ENCODE data around the gene PCDHB16.
"Not testable (repeated sequence)": the region's sequence is repeated elsewhere in the genome, so short reads cannot be mapped to it uniquely, and the experiment has no call there.

Gene PCDHB16

DNA sequence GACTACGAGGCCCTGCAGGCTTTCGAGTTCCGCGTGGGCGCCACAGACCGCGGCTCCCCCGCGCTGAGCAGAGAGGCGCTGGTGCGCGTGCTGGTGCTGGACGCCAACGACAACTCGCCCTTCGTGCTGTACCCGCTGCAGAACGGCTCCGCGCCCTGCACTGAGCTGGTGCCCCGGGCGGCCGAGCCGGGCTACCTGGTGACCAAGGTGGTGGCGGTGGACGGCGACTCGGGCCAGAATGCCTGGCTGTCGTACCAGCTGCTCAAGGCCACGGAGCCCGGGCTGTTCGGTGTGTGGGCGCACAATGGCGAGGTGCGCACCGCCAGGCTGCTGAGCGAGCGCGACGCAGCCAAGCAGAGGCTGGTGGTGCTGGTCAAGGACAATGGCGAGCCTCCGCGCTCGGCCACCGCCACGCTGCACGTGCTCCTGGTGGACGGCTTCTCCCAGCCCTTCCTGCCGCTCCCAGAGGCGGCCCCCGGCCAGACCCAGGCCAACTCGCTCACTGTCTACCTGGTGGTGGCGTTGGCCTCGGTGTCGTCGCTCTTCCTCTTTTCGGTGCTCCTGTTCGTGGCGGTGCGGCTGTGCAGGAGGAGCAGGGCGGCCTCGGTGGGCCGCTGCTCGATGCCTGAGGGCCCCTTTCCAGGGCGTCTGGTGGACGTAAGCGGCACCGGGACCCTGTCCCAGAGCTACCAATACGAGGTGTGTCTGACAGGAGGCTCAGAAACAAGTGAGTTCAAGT is 2.1 kb downstream of the PCDHB16 start:
- DNase-seq = not testable (repeated sequence)

DNA sequence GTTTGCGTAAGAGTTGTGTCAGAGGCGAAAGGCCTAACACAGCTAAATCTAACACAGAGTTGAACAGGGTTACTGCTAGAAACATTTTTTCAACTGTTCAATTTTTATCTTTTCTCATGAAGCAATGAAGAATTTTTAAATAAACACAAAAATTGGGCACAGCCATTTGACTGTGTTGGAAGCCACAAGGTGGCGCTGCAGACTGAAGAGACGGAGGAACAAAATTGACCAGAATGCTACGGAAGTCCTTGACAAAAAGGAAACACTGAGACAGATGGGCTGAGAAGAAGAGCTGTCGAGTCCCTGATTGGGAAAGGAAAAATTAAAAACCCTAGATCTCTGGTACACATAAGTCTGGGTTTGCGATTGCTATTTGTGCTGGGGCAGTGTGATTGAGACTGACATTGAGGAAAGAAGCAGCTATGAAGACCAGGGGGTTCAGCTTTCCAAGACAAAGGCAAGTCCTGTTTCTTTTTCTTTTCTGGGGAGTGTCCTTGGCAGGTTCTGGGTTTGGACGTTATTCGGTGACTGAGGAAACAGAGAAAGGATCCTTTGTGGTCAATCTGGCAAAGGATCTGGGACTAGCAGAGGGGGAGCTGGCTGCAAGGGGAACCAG is 4.8 kb downstream of the PCDHB16 start, which contains the start of gene PCDHB9:
PCDHB9 (plus strand) TSS at position 265 of the 616 bp plus-strand sequence; CDS start at position 423, 158 bp downstream.
- no peak for DNase-seq

DNA sequence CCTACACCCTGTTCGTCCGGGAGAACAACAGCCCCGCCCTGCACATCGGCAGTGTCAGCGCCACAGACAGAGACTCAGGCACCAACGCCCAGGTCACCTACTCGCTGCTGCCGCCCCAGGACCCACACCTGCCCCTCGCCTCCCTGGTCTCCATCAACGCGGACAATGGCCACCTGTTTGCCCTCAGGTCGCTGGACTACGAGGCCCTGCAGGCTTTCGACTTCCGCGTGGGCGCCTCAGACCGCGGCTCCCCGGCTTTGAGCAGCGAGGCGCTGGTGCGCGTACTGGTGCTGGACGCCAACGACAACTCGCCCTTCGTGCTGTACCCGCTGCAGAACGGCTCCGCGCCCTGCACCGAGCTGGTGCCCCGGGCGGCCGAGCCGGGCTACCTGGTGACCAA is 6.5 kb downstream of the PCDHB16 start:
- DNase-seq = not testable (repeated sequence)

DNA sequence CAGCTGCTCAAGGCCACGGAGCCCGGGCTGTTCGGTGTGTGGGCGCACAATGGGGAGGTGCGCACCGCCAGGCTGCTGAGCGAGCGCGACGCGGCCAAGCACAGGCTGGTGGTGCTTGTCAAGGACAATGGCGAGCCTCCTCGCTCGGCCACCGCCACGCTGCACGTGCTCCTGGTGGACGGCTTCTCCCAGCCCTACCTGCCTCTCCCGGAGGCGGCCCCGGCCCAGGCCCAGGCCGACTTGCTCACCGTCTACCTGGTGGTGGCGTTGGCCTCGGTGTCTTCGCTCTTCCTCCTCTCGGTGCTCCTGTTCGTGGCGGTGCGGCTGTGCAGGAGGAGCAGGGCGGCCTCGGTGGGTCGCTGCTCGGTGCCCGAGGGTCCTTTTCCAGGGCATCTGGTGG is 6.9 kb downstream of the PCDHB16 start:
- not testable (repeated sequence) for DNase-seq

DNA sequence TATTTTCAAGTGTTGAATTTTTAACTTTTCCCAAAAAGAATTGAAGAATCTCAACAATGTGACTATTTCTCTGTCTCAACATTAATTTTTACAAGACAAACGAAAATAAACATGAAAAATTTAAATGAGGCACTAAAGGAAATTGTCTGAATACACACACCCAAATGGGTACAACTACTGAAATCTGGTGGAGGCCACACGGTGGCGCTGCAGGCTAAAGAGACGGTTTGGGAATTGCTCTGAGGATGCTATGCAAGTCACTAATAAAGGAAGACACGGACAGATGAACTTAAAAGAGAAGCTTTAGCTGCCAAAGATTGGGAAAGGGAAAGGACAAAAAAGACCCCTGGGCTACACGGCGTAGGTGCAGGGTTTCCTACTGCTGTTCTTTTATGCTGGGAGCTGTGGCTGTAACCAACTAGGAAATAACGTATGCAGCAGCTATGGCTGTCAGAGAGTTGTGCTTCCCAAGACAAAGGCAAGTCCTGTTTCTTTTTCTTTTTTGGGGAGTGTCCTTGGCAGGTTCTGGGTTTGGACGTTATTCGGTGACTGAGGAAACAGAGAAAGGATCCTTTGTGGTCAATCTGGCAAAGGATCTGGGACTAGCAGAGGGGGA is 10.0 kb downstream of the PCDHB16 start, which contains the start of gene PCDHB10:
PCDHB10 (plus strand) TSS at position 244 of the 616 bp plus-strand sequence; CDS start at position 444, 200 bp downstream.
- no peak for DNase-seq

DNA sequence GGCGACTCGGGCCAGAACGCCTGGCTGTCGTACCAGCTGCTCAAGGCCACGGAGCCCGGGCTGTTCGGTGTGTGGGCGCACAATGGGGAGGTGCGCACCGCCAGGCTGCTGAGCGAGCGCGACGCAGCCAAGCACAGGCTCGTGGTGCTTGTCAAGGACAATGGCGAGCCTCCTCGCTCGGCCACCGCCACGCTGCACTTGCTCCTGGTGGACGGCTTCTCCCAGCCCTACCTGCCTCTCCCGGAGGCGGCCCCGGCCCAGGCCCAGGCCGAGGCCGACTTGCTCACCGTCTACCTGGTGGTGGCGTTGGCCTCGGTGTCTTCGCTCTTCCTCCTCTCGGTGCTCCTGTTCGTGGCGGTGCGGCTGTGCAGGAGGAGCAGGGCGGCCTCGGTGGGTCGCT is 12.1 kb downstream of the PCDHB16 start:
- not testable (repeated sequence) for DNase-seq

DNA sequence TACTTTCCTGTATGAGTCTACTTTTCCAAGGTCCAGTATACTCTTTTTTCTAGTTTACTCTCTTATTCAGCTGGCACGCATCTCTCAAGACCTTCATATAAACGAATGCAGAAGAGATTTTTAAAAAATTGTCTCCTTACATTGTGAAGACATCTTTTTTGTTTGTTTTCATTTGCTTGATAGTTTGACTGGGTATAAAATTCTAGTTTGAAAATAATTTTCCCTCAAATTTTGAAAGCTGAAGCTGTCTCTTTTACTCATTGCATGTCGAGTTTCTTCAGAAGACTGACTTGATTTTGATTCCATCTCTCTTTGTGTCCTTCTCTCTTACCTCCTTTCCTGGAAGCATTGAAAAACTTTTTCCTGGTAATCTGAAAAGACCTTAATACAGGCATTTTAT is 14.2 kb downstream of the PCDHB16 start:
- no peak for DNase-seq

DNA sequence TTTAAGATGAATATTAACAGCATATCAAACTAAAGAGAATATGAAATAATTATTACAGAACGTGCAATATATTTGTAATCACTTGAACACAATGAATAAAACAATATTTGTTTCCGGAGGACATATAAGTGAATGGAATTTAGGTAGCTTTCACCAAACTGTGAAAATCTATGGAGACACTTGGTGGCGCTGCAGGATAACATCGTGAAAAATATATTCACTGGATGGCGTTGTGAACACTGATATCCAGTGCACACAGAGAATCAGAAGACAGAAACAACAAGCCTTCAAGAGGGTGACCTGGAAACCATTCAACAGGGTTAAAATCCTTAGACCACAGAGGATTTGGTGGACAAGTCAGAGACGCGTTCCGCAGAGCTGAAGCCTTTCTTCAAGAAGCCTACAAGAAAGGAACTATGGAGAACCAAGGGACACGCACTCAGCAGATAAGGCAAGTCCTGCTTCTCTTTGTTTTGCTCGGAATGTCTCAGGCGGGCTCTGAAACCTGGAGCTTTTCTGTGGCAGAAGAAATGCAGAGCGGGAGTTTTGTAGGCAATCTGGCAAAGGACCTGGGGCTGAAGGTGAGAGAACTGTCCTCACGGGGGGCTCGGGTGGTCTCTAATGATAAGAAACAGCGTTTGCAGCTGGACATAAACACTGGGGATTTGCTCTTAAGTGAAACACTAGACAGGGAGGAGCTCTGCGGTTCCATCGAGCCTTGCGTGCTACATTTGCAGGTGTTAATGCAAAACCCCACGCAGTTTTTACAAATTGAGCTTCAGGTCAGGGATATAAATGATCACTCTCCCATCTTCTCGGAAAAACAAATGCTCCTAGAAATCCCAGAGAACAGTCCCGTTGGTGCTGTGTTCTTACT is 17.4 kb downstream of the PCDHB16 start, which contains the start of gene PCDHB11:
PCDHB11 (plus strand) TSS at position 269 of the 877 bp plus-strand sequence; CDS start at position 417, 148 bp downstream.
- DNase-seq = no peak

DNA sequence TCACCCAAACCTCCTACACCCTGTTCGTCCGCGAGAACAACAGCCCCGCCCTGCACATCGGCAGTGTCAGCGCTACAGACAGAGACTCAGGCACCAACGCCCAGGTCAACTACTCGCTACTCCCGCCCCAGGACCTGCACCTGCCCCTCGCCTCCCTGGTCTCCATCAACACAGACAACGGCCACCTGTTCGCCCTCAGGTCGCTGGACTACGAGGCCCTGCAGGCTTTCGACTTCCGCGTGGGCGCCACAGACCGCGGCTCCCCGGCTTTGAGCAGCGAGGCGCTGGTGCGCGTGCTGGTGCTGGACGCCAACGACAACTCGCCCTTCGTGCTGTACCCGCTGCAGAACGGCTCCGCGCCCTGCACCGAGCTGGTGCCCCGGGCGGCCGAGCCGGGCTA is 18.9 kb downstream of the PCDHB16 start:
- DNase-seq = not testable (repeated sequence)

DNA sequence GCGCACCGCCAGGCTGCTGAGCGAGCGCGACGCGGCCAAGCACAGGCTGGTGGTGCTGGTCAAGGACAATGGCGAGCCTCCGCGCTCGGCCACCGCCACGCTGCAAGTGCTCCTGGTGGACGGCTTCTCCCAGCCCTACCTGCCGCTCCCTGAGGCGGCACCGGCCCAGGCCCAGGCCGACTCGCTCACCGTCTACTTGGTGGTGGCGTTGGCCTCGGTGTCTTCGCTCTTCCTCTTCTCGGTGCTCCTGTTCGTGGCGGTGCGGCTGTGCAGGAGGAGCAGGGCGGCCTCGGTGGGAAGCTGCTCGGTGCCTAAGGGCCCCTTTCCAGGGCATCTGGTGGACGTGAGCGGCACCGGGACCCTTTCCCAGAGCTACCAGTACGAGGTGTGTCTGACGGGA is 19.5 kb downstream of the PCDHB16 start:
- not testable (repeated sequence) for DNase-seq

DNA sequence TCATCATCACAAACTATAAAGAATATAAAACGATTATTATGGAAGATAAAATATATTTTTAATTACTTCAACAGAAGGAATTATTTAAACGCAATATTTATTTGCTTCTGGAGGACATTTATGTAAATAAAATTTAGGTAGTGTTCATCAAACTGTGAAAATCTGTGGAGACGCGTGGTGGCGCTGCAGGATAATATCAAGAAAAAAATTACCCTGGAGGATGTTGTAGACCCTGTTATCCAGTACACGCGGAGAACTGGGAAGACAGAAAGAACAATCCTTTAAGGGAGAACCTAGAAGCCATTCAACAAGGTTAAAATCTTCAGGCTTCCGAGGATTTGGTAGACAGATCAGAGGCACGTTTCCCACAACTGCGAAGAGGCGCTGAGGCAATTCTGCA is 26.3 kb downstream of the PCDHB16 start, which contains the start of gene PCDHB12:
PCDHB12 (plus strand) TSS at position 242 of the 400 bp plus-strand sequence. CDS start 189 bp downstream, outside the sequence.
- DNase-seq = no peak

DNA sequence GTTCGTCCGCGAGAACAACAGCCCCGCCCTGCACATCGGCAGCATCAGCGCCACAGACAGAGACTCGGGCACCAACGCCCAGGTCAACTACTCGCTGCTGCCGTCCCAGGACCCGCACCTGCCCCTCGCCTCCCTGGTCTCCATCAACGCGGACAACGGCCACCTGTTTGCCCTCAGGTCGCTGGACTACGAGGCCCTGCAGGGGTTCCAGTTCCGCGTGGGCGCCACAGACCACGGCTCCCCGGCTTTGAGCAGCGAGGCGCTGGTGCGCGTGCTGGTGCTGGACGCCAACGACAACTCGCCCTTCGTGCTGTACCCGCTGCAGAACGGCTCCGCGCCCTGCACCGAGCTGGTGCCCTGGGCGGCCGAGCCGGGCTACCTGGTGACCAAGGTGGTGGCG is 28.1 kb downstream of the PCDHB16 start:
- DNase-seq = not testable (repeated sequence)

DNA sequence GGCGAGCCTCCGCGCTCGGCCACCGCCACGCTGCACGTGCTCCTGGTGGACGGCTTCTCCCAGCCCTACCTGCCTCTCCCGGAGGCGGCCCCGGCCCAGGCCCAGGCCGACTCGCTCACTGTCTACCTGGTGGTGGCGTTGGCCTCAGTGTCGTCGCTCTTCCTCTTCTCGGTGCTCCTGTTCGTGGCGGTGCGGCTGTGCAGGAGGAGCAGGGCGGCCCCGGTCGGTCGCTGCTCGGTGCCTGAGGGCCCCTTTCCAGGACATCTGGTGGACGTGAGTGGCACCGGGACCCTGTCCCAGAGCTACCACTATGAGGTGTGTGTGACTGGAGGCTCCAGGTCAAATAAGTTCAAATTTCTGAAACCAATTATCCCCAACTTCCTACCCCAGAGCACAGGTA is 28.7 kb downstream of the PCDHB16 start:
- DNase-seq = not testable (repeated sequence)

DNA sequence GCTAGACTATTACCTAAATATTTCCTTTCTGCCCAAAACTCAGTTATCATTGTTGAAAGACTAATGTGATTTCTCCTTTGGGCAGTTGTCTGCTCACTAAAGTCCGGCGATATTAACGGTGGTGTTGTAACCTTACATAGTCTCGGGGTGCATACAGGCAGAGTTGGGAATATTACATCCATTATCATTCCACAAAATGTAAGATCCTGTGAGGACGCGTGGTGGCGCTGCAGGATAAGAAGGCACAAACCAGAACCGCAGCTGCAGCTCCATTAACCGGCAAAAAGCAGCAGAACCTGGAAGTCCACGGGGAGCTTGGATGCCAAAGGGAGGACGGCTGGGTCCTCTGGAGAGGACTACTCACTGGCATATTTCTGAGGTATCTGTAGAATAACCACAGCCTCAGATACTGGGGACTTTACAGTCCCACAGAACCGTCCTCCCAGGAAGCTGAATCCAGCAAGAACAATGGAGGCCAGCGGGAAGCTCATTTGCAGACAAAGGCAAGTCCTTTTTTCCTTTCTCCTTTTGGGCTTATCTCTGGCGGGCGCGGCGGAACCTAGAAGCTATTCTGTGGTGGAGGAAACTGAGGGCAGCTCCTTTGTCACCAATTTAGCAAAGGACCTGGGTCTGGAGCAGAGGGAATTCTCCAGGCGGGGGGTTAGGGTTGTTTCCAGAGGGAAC is 31.6 kb downstream of the PCDHB16 start, which contains the start of gene PCDHB13:
PCDHB13 (plus strand) TSS at position 264 of the 684 bp plus-strand sequence; CDS start at position 469, 205 bp downstream.
- DNase-seq = not testable (repeated sequence)

DNA sequence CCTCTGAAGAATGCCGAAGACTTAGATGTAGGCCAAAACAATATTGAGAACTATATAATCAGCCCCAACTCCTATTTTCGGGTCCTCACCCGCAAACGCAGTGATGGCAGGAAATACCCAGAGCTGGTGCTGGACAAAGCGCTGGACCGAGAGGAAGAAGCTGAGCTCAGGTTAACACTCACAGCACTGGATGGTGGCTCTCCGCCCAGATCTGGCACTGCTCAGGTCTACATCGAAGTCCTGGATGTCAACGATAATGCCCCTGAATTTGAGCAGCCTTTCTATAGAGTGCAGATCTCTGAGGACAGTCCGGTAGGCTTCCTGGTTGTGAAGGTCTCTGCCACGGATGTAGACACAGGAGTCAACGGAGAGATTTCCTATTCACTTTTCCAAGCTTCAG is 32.4 kb downstream of the PCDHB16 start:
- DNase-seq = not testable (repeated sequence)

DNA sequence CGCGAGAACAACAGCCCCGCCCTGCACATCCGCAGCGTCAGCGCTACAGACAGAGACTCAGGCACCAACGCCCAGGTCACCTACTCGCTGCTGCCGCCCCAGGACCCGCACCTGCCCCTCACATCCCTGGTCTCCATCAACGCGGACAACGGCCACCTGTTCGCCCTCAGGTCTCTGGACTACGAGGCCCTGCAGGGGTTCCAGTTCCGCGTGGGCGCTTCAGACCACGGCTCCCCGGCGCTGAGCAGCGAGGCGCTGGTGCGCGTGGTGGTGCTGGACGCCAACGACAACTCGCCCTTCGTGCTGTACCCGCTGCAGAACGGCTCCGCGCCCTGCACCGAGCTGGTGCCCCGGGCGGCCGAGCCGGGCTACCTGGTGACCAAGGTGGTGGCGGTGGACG is 33.3 kb downstream of the PCDHB16 start:
- not testable (repeated sequence) for DNase-seq

DNA sequence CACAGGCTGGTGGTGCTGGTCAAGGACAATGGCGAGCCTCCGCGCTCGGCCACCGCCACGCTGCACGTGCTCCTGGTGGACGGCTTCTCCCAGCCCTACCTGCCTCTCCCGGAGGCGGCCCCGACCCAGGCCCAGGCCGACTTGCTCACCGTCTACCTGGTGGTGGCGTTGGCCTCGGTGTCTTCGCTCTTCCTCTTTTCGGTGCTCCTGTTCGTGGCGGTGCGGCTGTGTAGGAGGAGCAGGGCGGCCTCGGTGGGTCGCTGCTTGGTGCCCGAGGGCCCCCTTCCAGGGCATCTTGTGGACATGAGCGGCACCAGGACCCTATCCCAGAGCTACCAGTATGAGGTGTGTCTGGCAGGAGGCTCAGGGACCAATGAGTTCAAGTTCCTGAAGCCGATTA is 33.8 kb downstream of the PCDHB16 start:
- not testable (repeated sequence) for DNase-seq

DNA sequence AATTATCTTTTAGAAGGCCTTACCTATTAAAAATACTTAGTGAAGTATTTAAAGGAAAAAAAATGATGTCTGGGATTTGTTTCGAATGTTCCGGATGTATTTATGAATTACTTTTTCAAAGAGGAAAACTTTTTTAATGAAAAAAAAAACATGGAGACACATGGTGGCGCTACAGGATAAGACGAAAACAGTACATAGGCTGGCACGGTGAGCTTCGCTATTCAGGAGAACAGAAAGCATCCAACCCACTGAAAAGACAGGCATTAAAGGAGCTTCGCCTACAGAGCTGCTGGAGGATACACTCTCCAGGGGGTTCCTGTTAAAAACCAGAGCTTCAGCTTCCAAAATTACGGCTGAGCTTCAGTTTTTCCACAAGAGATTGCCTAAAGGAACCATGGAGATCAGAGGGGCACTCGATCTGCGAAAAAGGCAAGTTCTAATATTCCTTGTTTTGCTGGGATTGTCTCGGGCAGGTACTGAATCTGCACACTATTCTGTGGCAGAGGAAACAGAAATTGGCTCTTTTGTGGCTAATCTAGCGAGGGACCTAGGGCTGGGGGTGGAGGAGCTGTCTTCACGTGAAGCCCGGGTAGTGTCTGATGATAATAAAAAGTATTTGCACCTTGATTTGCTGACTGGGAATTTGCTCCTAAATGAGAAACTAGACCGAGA is 41.1 kb downstream of the PCDHB16 start, which contains the start of gene PCDHB14:
PCDHB14 (plus strand) TSS at position 232 of the 672 bp plus-strand sequence; CDS start at position 395, 163 bp downstream.
- no peak for DNase-seq

DNA sequence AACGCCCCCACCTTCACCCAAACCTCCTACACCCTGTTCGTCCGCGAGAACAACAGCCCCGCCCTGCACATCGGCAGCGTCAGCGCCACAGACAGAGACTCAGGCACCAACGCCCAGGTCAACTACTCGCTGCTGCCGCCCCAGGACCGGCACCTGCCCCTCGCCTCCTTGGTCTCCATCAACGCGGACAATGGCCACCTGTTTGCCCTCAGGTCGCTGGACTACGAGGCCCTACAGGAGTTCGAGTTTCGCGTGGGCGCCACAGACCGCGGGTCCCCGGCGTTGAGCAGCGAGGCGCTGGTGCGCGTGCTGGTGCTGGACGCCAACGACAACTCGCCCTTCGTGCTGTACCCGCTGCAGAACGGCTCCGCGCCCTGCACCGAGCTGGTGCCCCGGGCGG is 42.7 kb downstream of the PCDHB16 start:
- DNase-seq = not testable (repeated sequence)

DNA sequence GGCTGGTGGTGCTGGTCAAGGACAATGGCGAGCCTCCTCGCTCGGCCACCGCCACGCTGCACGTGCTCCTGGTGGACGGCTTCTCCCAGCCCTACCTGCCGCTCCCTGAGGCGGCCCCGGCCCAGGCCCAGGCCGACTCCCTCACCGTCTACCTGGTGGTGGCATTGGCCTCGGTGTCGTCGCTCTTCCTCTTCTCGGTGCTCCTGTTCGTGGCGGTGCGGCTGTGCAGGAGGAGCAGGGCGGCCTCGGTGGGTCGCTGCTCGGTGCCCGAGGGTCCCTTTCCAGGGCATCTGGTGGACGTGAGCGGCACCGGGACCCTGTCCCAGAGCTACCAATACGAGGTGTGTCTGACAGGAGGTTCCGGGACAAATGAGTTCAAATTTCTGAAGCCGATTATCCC is 43.2 kb downstream of the PCDHB16 start:
- not testable (repeated sequence) for DNase-seq

Measured in activated gamma-delta T cell (primary cell).